IMR-90 (cell line): Measurements from ENCODE around the gene CRYBG3. TPM values are rescaled to one million over a fixed set of nuclear protein-coding genes. Genes with fewer than 3 reads are reported as not detected.

ENCODE experiments used
- ATAC-seq: fragments of 200-7000 bp; cut with Tn5 transposase; 2 replicates; pipeline ENCODE4 v1.9.1; 2020; ENCODE audit warnings: low read depth, mild to moderate bottlenecking, moderate library complexity
- BruUV-seq: library from RNA; stranded (reverse); fragments of 400-500 nt; replicated peaks from 2 replicates; lab custom pipeline; 2021; lab: Mats Ljungman, UMichigan
- CTCF ChIA-PET: fragments of 300-600 bp; formaldehyde crosslinking; extraction: SDS; loops from one replicate; lab custom pipeline; 2021; ENCODE audit warnings: antibody characterized with exemption; lab: Yijun Ruan, JAX
- POLR2A ChIA-PET: fragments of 300-600 bp; sonication (Branson Sonifier 250); formaldehyde crosslinking; loops from one replicate; lab custom pipeline; 2022; ENCODE audit warnings: antibody characterized with exemption; ENCODE audit not compliant: unreplicated experiment; lab: Charles Lee
- DNase-seq: peaks from one replicate; pipeline ENCODE4 v3.0.0; 2013
- H2AFZ ChIP-seq: replicated peaks from 2 replicates; pipeline ENCODE3; 2013; ENCODE audit warnings: low read length, mild to moderate bottlenecking; ENCODE audit not compliant: poor library complexity
- H2AK5ac ChIP-seq: 2 replicates; pipeline ENCODE4 v1.6.1; 2013; ENCODE audit warnings: low read depth, low read length, inconsistent platforms
- H2AK9ac ChIP-seq: replicated peaks from 2 replicates; pipeline ENCODE3; 2013; ENCODE audit warnings: mild to moderate bottlenecking, low read depth, low read length, moderate library complexity; ENCODE audit not compliant: poor library complexity
- H2BK120ac ChIP-seq: 2 replicates; pipeline ENCODE4 v1.6.1; 2013; ENCODE audit warnings: low read depth, low read length, inconsistent platforms
- H2BK15ac ChIP-seq: 3 replicates; pipeline ENCODE4 v1.6.1; 2013; ENCODE audit warnings: low read depth, low read length, inconsistent platforms
- H2BK20ac ChIP-seq: 2 replicates; pipeline ENCODE4 v1.6.1; 2013; ENCODE audit warnings: low read depth, mild to moderate bottlenecking, inconsistent platforms, low read length, moderate library complexity
- H2BK5ac ChIP-seq: 2 replicates; pipeline ENCODE4 v1.6.1; 2013; ENCODE audit warnings: mild to moderate bottlenecking, low read depth, low read length, inconsistent platforms; ENCODE audit not compliant: poor library complexity, severe bottlenecking
- H3K14ac ChIP-seq: replicated peaks from 2 replicates; pipeline ENCODE4 v1.6.1; 2013; ENCODE audit warnings: low read depth, low read length, inconsistent platforms
- H3K18ac ChIP-seq: 2 replicates; pipeline ENCODE4 v1.6.1; 2013; ENCODE audit warnings: low read depth, low read length, control low read depth
- H3K23ac ChIP-seq: 2 replicates; pipeline ENCODE4 v1.6.1; 2013; ENCODE audit warnings: low read depth, low read length, inconsistent platforms
- H3K27ac ChIP-seq: 2 replicates; pipeline ENCODE4 v1.5.1; 2013; ENCODE audit warnings: mild to moderate bottlenecking, control low read depth, low read length; ENCODE audit not compliant: insufficient read depth
- H3K27me3 ChIP-seq: 2 replicates; pipeline ENCODE4 v1.6.1; 2013; ENCODE audit warnings: low read length; ENCODE audit not compliant: control insufficient read depth, insufficient read depth
- H3K36me3 ChIP-seq: 2 replicates; pipeline ENCODE4 v1.6.1; 2013; ENCODE audit warnings: low read length, mixed read lengths; ENCODE audit not compliant: control insufficient read depth, insufficient read depth
- H3K4ac ChIP-seq: 2 replicates; pipeline ENCODE4 v1.6.1; 2013; ENCODE audit warnings: low read depth, low read length, inconsistent platforms
- H3K4me1 ChIP-seq: 2 replicates; pipeline ENCODE4 v1.6.1; 2013; ENCODE audit warnings: low read length, mixed read lengths; ENCODE audit not compliant: control insufficient read depth, insufficient read depth
- H3K4me2 ChIP-seq: 2 replicates; pipeline ENCODE4 v1.6.1; 2013; ENCODE audit warnings: low read depth, mild to moderate bottlenecking, control low read depth, low read length, moderate library complexity
- H3K4me3 ChIP-seq: 2 replicates; pipeline ENCODE4 v1.5.1; 2013; ENCODE audit warnings: low read depth, mild to moderate bottlenecking, control low read depth, low read length, moderate library complexity; ENCODE audit not compliant: insufficient read depth
- H3K56ac ChIP-seq: 2 replicates; pipeline ENCODE4 v1.6.1; 2013; ENCODE audit warnings: low read length, inconsistent platforms; ENCODE audit not compliant: insufficient read depth; ENCODE audit errors: extremely low read depth
- H3K79me1 ChIP-seq, 2 experiments: 2 replicates each; pipeline ENCODE4 v1.6.1; 2013; ENCODE audit warnings: low read length in 2 of 2, inconsistent platforms in 1 of 2, low read depth in 1 of 2
- H3K9ac ChIP-seq: 2 replicates; pipeline ENCODE4 v1.6.1; 2013; ENCODE audit warnings: low read depth, low read length, control low read depth
- H3K9me1 ChIP-seq: 2 replicates; pipeline ENCODE4 v1.6.1; 2013; ENCODE audit warnings: low read length, inconsistent platforms; ENCODE audit not compliant: insufficient read depth
- H3K9me3 ChIP-seq: 2 replicates; pipeline ENCODE4 v1.6.1; 2013; ENCODE audit warnings: low read length; ENCODE audit not compliant: control insufficient read depth, insufficient read depth
- H4K20me1 ChIP-seq: 2 replicates; pipeline ENCODE4 v1.6.1; 2013; ENCODE audit warnings: low read length, inconsistent platforms; ENCODE audit not compliant: insufficient read depth
- H4K5ac ChIP-seq: 2 replicates; pipeline ENCODE4 v1.6.1; 2013; ENCODE audit warnings: mild to moderate bottlenecking, low read depth, low read length, control low read depth
- H4K8ac ChIP-seq, 2 experiments: 2 replicates each; pipeline ENCODE4 v1.6.1; 2013; ENCODE audit warnings: low read depth in 2 of 2, low read length in 2 of 2, control low read depth in 1 of 2, inconsistent platforms in 1 of 2
- H4K91ac ChIP-seq: 2 replicates; pipeline ENCODE4 v1.6.1; 2013; ENCODE audit warnings: low read depth, low read length, inconsistent platforms; ENCODE audit not compliant: insufficient read depth
- BHLHE40 ChIP-seq: fragments of 150-350 bp; IDR thresholded peaks from 2 replicates; pipeline ENCODE4 v1.6.1; 2016; ENCODE audit warnings: mild to moderate bottlenecking, low read depth, low read length
- CHD1 ChIP-seq: IDR thresholded peaks from 2 replicates; pipeline ENCODE4 v1.6.1; 2012; ENCODE audit warnings: low read depth, low read length, improper control_type of control experiment
- CTCF ChIP-seq: conservative IDR thresholded peaks from 2 replicates; pipeline ENCODE4 v1.5.1; 2012; ENCODE audit warnings: mild to moderate bottlenecking, low read depth, low read length, improper control_type of control experiment
- ELK1 ChIP-seq: fragments of 150-350 bp; IDR thresholded peaks from 2 replicates; pipeline ENCODE4 v1.6.1; 2016; ENCODE audit warnings: low read depth, mild to moderate bottlenecking, low read length, moderate library complexity, borderline replicate concordance
- MXI1 ChIP-seq: IDR thresholded peaks from 2 replicates; pipeline ENCODE4 v1.6.1; 2012; ENCODE audit warnings: low read depth, mild to moderate bottlenecking, low read length, moderate library complexity, borderline replicate concordance
- NFE2L2 ChIP-seq: fragments of 150-350 bp; IDR thresholded peaks from 2 replicates; pipeline ENCODE4 v1.6.1; 2016; ENCODE audit warnings: low read depth, mild to moderate bottlenecking, low read length
- RFX5 ChIP-seq: IDR thresholded peaks from 2 replicates; pipeline ENCODE4 v1.8.0; 2012; ENCODE audit warnings: low read depth, mild to moderate bottlenecking, low read length, moderate library complexity
- SMC3 ChIP-seq: fragments of 150-350 bp; IDR thresholded peaks from 2 replicates; pipeline ENCODE4 v1.6.1; 2016; ENCODE audit warnings: low read depth, mild to moderate bottlenecking, antibody characterized with exemption, low read length, moderate library complexity
- USF2 ChIP-seq: fragments of 150-350 bp; IDR thresholded peaks from 2 replicates; pipeline ENCODE4 v1.6.1; 2017; ENCODE audit warnings: mild to moderate bottlenecking, antibody characterized with exemption, low read length, low read depth
- WGBS, 2 experiments: methylation state at CpG; one replicate each; pipeline versions ENCODE4 v1.1.5 to v1.1.7; 2013; ENCODE audit warnings: missing lambda C conversion rate in 2 of 2; ENCODE audit not compliant: insufficient read length in 1 of 2; ENCODE audit errors: extremely low coverage in 2 of 2; 5-methylcytosine and 5-hydroxymethylcytosine counted together
- dilution Hi-C: fragments of 300-500 bp; cut with HindIII; formaldehyde crosslinking; loops from one replicate; pipeline ENCODE4 v1.14.3; 2018; ENCODE audit warnings: low sequenced_read_pairs; ENCODE audit not compliant: unreplicated experiment
- in situ Hi-C: fragments of 300-500 bp; cut with MboI; formaldehyde crosslinking; loops from 3 replicates; pipeline ENCODE4 v1.14.3; 2019; ENCODE audit warnings: low sequenced_read_pairs, inconsistent platforms, mixed read lengths
- intact Hi-C: fragments of 100-400 bp; cut with micrococcal nuclease; formaldehyde crosslinking; loops from 2 replicates; pipeline ENCODE4 v1.10.0; 2022
- polyA plus RNA-seq, 3 experiments: library from polyadenylated mRNA; depleted of rRNA; stranded (reverse); fragments of >200 nt; gene quantifications; 2 replicates each; pipeline ENCODE4 v1.2.3, GENCODE V29; 2012; ENCODE audit warnings: low replicate concordance in 1 of 3
- total RNA-seq: library from RNA; depleted of rRNA; stranded (reverse); fragments of >200 nt; gene quantifications from 2 replicates; pipeline ENCODE4 v1.2.3, GENCODE V29; 2012

CRYBG3 gene
- total and polyA plus RNA-seq, 2 of the 4 experiments (the other 2 are of a cell fraction), result 4.9 to 26.2 TPM

GRCh38 chr3:97848779-97849178, 27.0 kb downstream of the CRYBG3 start:
- no peak overlapping the region for H2BK5ac ChIP-seq
- H2AFZ ChIP-seq, result no peak overlapping the region
- no peak for TF ChIP-seq BHLHE40
- TF ChIP-seq MXI1, result no peak
- TF ChIP-seq SMC3, result no peak
- no peak for TF ChIP-seq NFE2L2
- no peak for TF ChIP-seq CHD1
- no peak for TF ChIP-seq ELK1
- no peak for TF ChIP-seq RFX5
- TF ChIP-seq USF2, result no peak
- no peak for TF ChIP-seq CTCF
- H3K56ac ChIP-seq, result no peak overlapping the region
- in situ Hi-C loops, result no loop called here
- H3K14ac ChIP-seq, result no peak overlapping the region
- no peak overlapping the region for H2AK9ac ChIP-seq
- no peak overlapping the region for H3K4me3 ChIP-seq
- H3K36me3 ChIP-seq, result peaks cover 6% of the 10 kb centered on the region
- no peak overlapping the region for H3K23ac ChIP-seq
- H3K27ac ChIP-seq, result no peak overlapping the region
- H3K9me1 ChIP-seq, result no peaks in the 10 kb centered on the region
- ATAC-seq (no peak), DNase-seq (no peak)
- H3K18ac ChIP-seq, result no peak overlapping the region
- dilution Hi-C loops, result no loop called here
- WGBS, 2 experiments, result no CpG with 5 or more reads among the region's 3 CpGs
- no peak overlapping the region for H2BK15ac ChIP-seq
- no peak overlapping the region for H4K8ac ChIP-seq
- peaks cover 6 to 20% of the 10 kb centered on the region in 2 experiments; a peak in 2 of 4 replicates for H3K79me1 ChIP-seq
- CTCF ChIA-PET, result no interaction called here
- POLR2A ChIA-PET, result no interaction called here
- no peaks in the 10 kb centered on the region for H3K4me1 ChIP-seq
- H4K5ac ChIP-seq, result no peak overlapping the region
- no TSS peak for BruUV-seq
- H3K9ac ChIP-seq, result no peak overlapping the region
- H3K4ac ChIP-seq, result no peak overlapping the region
- H3K9me3 ChIP-seq, result no peaks in the 10 kb centered on the region
- no peak overlapping the region for H4K91ac ChIP-seq
- no peak overlapping the region for H2BK20ac ChIP-seq
- no peak overlapping the region for H2AK5ac ChIP-seq
- H2BK120ac ChIP-seq, result no peak overlapping the region
- no peaks in the 10 kb centered on the region for H3K27me3 ChIP-seq
- intact Hi-C loops, result no loop called here
- no peak overlapping the region for H3K4me2 ChIP-seq
- no peaks in the 10 kb centered on the region for H4K20me1 ChIP-seq
